Measurements from ENCODE around the gene NFKBIE.

The NFKBIE gene

DNA sequence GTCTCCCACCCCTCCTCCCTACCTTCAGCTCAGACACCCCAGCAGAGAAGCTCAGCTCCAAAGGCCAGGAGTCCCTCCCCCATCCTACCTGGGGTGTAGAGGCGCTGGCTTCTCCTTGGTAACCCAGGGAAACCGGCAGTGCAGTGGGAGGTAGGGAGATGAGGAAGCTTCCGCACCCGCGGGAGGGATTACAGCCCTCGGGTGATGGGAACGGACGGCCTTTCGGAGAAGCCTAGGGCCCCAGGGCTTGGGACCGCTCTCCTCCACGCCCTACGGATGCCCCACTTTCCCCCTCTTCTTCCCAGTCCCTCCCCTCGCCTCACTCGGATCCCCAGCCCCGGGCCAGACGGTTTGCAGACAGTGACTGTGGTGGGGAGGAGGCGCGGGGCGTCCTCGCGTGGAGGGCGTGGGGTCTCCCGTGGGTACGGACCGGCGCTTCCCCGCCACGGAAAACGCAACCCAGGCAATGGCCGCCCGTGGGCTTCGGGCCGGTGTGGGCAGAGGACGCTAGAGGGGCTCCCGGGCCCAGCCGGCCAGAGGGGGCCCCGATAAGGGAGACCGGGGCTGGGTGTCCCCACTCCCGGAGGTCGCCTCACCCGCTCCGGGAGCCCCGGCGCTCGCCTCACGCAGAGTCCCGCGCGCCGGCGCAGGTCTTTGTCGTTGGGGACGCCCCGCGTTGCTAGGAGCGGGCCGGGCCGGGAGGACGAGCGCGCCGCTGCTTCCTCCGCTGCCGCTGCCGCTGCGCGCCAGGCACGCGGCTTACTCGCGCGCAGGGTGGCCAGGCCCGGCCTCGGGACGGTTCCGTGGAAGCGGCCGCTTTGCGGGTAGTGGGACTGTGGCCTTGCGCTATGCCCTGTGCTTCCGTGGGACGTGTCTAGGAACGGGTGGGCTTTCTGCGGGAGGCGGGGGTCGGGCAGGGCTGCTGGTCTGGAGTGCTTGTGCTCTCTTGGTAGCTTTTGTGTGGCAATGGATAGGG, 32.0 kb upstream of the NFKBIE start:
- peak; percentile 54 for DNase-seq

DNA sequence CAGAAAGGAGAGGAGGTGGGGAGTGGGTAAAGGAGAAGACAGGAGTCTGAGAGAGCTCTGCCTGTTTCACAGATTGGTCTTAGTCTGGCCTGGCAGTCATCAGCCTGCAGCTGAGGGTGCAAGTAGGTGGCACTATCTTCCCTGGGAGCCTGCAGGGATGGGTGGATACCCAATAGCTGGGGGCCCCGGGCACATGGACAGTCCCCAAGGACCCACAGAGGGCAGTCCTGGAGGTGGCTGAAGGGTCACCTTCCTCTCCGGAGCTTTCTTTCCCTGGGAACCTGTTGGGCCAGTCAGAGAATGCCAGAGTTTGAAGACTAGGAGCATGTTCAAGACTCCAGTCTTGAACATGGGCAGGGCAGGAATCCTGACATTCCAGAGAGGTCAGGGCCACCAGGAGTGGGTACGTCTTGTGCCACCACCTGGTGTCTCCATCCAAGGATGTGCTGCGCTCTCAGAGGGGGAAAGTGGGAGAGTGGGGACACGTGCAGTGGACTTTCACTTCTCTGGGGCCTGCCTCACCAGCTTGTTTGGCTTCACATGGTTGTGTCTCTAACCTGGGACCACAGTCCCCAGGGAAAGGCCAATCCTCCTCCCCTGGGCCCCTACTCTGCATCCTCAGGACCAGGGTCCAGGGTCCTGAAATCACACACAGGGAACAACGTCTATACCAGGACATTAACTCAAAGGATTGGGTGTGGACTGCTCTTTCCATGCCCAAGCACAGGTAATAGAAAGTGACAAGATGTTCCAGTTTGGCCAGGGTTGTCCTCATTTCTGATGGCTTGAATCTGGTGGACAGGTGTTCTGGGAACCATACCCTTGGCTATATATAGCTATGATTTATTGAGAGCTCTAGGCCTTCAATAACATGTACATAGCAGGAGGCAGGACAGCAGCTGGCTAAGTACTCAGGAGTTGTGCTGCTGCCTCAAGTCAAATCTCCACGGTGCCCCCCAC, 29.8 kb upstream of the NFKBIE start:
- DNase-seq = no peak

DNA sequence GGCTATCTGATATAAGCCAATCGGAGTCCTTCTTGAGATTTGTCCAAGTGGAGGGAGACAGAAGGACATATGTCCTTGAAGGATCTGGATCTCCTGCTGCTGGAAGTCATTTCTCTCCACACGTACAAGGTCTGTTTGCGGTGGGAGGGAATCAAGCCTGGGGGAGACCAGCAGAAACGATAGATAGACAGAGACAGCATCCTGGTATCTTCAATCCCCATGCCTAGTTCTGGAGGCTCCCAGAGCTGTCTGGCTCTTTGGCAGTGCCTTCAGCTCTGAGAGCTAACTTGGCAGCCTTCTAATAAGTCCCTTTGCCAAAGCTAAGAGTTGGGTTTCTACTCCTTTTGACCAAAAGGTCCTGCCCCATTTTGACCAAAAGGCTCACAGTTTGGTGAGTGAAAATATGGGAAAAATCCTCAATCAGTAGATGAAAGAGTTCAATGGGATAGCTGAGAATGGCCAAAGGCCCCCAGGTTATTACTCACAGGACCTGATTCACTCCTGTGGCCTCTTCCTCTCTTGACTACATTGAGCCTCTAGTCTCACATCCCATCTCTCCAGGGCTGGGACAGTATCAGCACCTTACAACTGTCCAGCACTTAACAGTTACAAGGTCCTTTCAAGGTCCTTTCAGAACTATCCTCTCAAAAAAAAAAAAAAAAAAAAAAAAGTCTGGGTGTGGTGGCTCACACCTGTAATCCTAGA, 27.5 kb upstream of the NFKBIE start:
- DNase-seq = no peak

DNA sequence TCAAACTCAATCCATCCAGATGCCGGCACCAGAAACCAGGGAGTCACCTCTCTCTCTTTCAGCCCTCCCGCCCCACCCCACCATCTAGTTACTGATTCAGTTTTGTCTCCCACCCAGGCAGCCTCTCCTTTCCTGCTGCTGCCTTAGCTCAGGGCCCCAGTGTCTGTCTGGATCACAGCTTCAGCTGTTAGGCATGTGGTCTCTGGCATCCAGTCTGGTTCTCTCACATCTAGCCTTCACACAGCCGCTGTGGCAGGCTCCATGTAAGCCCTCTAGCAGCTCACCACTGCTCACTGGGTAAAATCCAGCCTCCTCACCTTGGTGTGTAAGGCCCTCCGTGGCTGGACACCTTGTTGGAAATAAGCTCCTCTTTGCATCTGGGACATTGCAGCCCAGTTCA, 26.5 kb upstream of the NFKBIE start:
- no peak for DNase-seq

DNA sequence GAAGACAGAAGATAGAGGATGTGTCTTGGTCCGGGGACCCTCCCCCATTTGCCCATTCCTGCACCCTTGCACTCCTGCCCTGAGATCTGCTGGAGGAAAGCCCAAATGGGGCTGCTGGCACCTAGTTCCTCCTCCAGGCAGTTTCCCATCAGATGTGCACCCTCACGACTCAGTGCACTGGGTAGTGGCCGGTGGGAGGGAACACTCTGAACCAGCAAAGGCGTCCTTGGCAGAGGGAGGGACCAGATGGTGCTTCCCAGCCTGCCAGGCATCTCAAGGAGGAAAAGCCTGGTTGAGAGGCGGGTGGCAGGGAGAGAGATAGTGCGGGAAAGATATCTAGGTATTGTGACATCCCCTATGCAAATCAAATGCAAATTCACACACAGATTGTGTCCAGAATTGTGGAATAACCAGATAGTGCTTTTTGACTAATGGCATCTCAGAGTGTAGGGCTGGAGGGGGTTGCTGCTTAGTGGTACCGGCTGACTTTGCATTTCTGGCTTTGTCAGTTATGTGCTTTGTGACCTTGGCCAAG, 24.4 kb upstream of the NFKBIE start:
- DNase-seq = no peak

DNA sequence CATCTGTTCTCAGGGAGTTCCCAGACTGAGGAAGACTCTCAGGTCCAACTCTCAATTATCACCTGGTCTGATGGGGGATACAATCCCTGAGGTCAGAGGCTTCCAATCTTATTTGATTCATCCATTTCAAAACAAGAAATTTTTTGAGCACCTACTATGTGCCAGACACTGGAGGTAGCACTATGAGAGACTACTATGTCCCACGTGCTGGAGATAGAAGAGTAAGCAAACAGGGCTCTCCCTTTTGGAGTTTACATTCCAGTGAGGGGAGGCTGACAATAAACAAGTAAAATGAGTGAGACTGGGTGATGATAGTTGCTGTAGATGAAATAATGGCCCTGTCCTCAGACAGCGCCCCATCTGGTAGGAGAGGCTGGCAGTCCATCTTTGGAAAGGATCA, 21.4 kb upstream of the NFKBIE start:
- DNase-seq = no peak

DNA sequence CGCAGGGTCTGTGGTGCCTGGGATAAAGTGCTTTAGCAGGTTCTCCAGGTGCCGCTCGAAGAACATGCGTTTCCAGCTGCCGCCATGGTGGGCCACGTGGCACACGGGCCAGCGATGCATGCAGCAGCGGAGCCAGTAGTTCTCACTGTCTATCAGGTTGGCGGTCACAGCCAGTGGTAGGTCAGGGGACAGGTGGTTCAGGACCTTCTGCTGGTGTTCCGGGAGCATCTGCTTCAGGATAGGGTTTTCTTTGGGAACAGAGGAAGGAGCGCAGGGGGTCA, 20.9 kb upstream of the NFKBIE start:
- no peak for DNase-seq

DNA sequence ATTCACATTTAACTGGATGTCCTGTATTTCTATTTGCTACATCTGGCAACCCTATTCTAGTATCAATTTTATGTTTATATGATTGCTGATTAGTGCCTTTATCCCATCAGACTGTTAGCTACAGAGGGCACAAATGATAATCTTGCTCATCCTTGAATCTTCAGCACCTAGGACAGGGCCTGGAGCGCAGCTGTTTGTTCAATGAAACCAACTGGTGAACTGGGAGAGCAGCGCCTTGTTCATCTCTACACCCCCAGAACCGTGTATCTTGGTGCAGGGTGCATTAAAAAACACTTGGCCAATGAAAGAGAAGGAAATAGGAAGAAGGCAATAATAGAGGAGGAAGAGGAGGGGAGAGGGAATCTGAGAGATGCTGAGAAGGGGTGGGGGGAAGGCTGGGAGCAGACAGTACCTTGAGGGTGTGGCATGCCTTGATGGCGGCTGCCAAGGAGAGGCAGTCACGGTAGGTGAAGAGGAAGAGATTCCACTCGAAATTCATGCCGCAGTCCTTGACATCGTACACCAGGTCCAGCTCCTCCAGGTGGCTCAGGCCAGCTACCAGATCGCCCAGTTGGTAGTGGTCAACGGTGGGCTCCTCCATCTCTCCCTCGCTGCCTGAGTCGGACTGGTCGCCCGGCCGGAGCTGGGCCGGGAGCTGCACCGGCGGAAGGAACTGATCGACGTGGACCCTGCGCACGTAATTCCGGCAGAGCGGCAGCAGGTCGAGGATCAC, 20.4 kb upstream of the NFKBIE start:
- DNase-seq = no peak

DNA sequence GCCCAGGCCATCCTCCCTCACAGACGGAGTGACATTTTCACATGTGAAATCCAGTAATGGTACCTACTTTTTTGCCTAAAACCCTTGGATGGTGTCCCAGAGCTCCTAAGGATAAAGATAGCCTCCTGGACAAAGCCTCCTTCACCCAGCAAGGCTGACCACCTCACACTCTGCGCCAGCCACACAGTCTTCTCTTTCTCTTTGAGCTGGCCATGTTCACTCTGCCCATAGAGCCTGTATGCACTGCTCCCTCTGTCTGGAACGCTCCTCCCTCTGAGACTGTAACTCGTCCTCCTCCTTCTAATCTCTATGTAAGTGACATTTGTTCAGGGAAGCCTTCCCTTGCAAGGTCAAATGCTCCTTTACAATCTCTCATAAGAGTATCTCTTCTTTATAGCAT, 19.5 kb upstream of the NFKBIE start:
- DNase-seq = no peak

DNA sequence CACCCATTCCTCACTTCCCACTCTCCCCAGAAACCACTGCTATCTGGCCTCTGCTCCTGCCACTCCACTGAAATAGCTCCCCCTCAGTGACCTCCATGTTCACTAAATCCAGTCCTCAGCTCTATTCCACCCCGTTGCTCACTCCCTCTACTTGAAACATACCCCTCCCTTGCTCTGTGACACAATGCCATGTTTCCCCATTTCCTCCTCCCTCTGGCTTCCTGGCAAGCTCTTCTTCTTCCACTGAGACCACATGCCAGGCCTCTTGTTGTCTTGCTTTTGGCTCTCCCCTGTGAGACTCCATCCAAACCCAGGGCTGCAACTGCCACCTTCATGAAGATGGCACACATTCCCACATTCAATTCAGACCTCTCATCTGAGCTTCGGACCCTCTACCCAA, 18.8 kb upstream of the NFKBIE start:
- DNase-seq = no peak

DNA sequence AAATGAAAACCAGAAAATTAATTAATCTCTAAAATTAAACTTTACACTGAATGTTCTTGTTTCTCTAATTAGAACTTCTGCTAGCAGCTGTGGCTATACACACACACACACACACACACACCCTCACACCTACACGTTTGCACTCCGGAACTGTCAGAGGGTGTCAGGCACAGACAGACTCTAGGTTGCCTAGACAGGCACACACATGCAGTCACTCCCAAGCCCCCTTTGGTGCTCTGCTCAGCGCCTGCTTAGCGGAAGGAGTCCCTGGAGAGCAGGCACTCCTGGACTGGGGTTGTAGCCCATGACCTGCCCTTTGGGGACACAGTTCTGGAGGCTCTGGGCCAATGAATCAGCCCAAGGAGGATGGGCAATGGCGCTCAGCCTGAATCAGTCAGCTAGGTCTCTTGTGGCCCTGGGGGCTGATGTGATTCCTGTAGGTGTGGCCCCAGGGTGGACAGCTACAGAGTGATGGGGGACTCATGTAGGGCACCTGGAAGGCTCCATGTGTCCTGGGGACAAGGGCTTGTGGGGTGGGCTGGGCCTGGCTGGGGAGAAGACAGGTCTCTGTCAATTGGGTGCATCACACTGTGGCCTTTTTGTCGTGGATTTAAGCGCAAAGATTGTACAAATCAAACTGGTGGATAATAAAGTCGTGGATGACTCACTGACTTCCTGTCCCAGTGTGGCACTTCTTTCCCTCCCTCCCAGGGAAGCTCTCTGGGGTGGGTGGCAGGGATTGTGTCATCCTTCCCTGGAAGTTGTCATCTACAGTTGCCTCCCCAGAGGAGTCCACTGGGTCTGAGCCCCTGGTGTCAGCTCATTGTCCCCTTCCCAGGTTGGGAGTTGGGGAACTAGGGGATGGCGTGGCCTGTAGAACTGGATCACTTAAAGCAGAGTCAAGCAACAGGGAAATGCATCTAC, 13.7 kb upstream of the NFKBIE start:
- DNase-seq = no peak

DNA sequence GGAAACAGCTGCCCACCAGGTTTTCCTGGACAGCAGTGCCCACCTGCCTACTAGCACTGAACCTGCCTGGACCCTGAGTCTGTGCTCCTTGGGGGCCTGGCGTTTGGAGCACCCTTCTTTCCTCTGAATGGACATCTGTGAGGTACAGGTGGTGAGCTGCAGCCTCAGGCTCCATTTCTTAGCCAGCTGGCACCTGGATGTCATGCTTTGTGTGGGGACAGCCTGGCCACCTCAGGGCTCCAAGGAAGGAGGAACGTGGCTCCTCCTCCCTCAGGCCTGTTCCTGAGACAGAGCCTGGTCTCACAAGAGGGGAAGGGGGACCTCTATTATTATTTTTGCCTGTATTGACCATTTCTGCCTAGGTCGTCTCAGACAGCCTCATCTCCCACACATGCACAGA, 13.0 kb upstream of the NFKBIE start:
- DNase-seq = no peak

DNA sequence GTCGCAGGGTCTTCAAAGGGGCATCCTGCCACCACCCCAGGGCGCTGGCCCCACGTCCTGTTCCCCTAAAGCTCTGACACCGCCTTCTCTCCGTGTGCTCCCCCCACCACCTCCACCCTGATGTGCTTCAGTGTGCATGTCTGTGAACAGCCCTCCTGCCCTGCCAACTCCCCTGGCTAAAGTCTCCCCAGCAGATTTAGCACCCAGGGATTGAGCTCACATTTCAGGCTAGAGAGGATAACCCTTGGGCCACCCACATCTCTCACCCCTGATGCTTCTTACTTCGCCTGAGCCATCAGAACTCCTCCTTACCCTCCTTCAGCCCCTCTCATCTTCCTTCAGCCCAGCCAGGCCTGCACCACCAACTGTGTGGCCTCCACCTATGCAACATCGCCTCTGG, 12.4 kb upstream of the NFKBIE start:
- no peak for DNase-seq

DNA sequence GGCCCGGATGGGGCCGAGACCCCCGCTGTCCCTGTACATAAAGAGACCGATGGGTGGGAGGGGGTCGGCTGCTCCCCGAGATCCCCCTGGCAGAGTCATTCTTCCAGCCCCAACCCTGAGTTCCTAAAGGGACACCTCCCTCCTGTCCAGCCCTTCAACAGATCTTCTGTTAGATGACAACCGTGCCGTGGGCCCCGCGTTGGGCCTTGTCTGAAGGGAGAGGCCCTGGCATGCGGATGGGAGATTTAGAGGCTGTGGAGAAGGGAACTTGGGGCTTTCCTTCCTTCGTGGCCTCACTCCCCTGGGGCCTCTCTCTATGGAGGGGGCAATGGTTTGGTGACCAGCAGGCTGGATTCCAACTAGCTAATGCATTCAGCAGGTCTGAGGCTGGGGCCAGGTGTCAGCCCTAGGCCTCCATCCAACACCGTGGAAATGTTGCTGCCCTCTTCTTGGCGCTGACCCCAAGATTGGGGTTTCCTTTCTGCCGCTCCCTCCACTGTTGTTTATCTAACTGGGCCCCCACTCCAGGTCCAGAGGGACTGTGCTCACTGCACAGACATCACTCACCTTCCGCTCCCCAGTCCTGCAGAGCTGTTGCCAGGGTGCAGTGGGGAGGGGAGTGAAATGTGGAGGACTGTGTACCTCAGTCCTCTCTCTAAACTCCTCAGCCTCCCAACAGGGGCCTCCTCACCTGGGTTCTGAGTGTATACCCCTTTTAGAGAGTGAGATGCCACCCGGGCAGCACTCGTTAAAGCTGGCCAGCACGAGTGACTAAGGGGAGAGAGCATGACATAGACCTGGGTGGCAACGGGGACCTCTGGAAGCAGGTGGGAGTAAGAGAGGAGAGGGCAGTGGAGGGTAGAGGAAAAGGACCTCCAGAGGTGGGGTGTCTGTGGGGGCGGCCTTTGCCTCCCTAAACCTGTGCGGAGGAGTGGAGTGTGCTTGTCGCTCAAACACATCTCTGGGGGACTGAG, 11.6 kb upstream of the NFKBIE start:
- DNase-seq = no peak

DNA sequence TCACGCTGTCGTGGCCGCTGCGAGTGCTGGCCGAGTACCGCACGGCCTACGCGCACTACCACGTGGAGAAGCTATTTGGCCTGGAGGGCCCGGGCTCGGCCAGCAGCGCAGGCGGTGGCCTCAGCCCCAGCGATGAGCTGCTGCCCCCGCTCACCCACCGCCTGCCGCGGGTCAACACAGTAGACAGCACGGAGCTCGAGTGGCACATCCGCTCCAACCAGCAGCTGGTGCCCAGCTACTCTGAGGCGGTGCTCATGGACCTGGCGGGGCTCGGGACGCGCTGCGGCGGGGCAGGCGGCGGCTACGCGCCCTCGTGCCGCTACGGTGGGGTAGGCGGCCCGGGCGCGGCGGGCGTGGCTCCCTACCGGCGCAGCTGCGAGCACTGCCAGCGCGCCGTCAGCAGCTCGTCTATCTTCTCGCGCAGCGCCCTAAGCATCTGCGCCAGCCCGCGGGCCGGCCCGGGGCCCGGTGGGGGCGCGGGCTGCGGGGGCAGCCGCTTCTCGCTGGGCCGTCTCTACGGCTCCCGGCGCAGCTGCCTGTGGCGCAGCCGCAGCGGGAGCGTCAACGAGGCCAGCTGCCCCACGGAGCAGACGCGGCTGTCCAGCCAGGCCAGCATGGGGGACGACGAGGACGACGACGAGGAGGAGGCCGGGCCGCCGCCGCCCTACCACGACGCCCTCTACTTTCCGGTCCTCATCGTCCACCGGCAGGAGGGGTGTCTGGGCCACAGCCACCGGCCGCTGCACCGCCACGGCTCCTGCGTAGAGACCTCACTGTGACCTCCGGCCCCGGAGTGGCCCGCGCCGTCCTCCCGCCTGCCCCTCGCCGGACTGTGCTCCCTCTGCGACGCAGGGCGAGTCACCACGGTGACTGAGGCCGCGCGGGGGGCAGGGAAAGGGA, 10.6 kb upstream of the NFKBIE start:
- DNase-seq = no peak

DNA sequence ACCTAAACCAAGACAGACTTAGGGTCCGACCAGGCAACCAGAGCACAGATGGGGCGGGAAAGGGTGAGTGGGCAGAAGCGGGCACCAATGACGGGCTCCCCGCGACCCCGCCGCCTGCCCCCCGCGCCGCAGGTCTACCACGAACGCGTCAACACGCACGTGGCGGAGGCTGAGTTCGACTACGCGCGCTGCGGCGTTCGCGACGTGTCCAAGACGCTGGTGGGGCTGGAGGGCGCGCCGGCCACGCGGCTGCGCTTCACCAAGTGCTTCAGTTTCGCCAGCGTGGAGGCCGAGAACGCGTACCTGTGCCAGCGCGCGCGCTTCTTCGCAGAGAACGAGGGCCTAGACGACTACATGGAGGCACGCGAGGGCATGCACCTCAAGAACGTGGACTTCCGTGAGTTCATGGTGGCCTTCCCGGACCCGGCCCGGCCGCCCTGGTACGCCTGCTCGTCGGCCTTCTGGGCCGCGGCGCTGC, 10.0 kb upstream of the NFKBIE start:
- DNase-seq = no peak

DNA sequence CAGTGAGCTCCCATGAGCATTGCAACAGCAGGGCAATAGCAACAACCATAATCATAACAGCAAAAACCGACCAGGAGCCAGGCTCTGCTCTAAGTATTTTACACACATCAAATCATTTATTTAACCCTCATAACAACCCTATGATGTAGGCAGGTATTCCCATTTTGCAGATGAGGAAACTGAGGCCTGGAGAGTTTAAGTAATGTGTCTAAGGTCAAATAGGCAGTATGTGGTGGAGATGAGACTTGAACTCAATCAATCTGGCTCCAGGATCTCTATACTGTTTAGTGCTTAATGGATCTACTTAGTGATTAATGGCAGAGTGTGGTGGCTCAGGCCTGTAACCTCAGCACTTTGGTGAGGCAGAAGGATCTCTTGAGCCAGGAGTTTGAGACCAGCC, 8.3 kb upstream of the NFKBIE start:
- no peak for DNase-seq

DNA sequence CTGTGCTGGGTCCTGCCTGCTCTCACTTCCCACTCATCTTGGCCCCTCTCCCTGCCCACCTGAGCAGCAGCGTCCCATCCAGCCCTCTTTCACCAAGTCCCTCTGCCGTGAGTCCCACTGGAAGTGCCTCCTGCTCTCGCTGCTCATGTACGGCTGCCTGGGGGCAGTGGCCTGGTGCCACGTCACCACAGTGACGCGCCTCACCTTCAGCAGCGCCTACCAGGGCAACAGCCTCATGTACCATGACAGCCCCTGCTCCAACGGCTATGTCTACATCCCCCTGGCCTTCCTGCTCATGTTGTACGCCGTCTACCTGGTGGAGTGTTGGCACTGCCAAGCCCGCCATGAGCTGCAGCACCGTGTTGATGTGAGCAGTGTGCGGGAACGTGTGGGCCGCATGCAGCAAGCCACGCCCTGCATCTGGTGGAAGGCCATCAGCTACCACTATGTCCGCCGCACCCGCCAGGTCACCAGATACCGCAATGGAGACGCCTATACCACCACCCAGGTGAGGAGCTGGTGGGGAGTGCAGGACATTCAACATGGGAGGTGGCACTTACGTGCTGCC, 7.7 kb upstream of the NFKBIE start:
- no peak for DNase-seq

Data from activated CD4-positive, CD25-positive, alpha-beta regulatory T cell treated with anti-CD3 and anti-CD28 coated beads, Interleukin-2, amount 50 U/mL, for 72 hours (primary cell).